Tibial artery (tissue), 4 donors: ENCODE measurements around the gene PARM1.

ENCODE experiments used
- DNase-seq, 2 donors: peaks; one replicate each; pipeline ENCODE4 v3.0.0-alpha.2; 2019
- H3K27ac ChIP-seq, 2 donors: fragments of 200-600 bp; sonication (generic) in 1 of 2; 1 replicate in 1 of 2; 2 replicates in 1 of 2; pipeline ENCODE4 v1.5.1; 2018 to 2019; ENCODE audit warnings: mild to moderate bottlenecking in 1 of 2
- H3K27me3 ChIP-seq, 2 donors: fragments of 200-600 bp; sonication (generic) in 1 of 2; one replicate each; pipeline versions ENCODE4 v1.5.1 to v1.6.0; 2016 to 2019
- H3K36me3 ChIP-seq, 3 donors: fragments of 200-600 bp; sonication (generic) in 2 of 3; one replicate each; pipeline ENCODE4 v1.5.1; 2016 to 2019; ENCODE audit warnings: mild to moderate bottlenecking in 2 of 3
- H3K4me1 ChIP-seq, 4 donors: fragments of 200-600 bp; sonication (generic) in 2 of 4; 1 replicate in 3 of 4; 2 replicates in 1 of 4; pipeline ENCODE4 v1.5.1; 2016 to 2019
- H3K4me3 ChIP-seq, 2 donors: fragments of 200-600 bp; sonication (generic) in 1 of 2; 1 replicate in 1 of 2; 2 replicates in 1 of 2; pipeline ENCODE4 v1.5.1; 2018 to 2019; ENCODE audit warnings: mild to moderate bottlenecking in 2 of 2
- H3K9me3 ChIP-seq, 3 donors: fragments of 200-600 bp; sonication (generic) in 1 of 3; one replicate each; pipeline ENCODE4 v1.5.1; 2016 to 2019
- CTCF ChIP-seq, 2 experiments: fragments of 200-600 bp in 1 of 2; fragments of 450-650 bp in 1 of 2; IDR thresholded peaks; one replicate each; pipeline ENCODE4 v1.5.1; 2017 to 2019; ENCODE audit warnings: antibody characterized with exemption in 2 of 2, mild to moderate bottlenecking in 1 of 2, moderate library complexity in 1 of 2
- intact Hi-C: fragments of 100-400 bp; cut with DNase I; formaldehyde crosslinking; loops from one replicate; pipeline ENCODE4 v1.15.0; 2023; ENCODE audit warnings: low total_unique reads

The PARM1 gene

GRCh38 chr4:74942251-74942917 lies 9.5 kb downstream of the PARM1 start:
- Histone ChIP-seq H3K27ac (peak overlapping the region; percentile 15 to 49), H3K4me1 (peaks cover 0 to 74% (median 5%) of the 10 kb centered on the region in 4 donors), H3K36me3 (no peaks in the 10 kb centered on the region), H3K4me3 (no peak overlapping the region), H3K9me3 (no peaks in the 10 kb centered on the region), H3K27me3 (no peaks in the 10 kb centered on the region)
- TF ChIP-seq CTCF (IDR thresholded peaks at IDR 0.05): no peak
- DNase-seq: no peak
- intact Hi-C loops: no loop called here

GRCh38 chr4:74942918-74943253 lies 10.0 kb downstream of the PARM1 start:
- intact Hi-C loops: no loop called here
- H3K4me3 ChIP-seq: no peak overlapping the region
- no peaks in the 10 kb centered on the region for H3K9me3 ChIP-seq
- H3K36me3 ChIP-seq: no peaks in the 10 kb centered on the region
- no peak for TF ChIP-seq CTCF (IDR thresholded peaks at IDR 0.05)
- H3K4me1 ChIP-seq: peaks cover 0 to 74% (median 5%) of the 10 kb centered on the region in 4 donors
- H3K27ac ChIP-seq: peak overlapping the region; percentile 15 to 49
- no peaks in the 10 kb centered on the region for H3K27me3 ChIP-seq
- no peak for DNase-seq

- intact Hi-C loops: no loop called here
- Histone ChIP-seq H3K27ac (peak overlapping the region in 1 of 2 donors; percentile 9), H3K36me3 (no peaks in the 10 kb centered on the region), H3K27me3 (no peaks in the 10 kb centered on the region), H3K4me3 (no peak overlapping the region), H3K9me3 (no peaks in the 10 kb centered on the region), H3K4me1 (peaks cover 0 to 64% (median 4%) of the 10 kb centered on the region in 4 donors)
- DNase-seq: no peak
- no peak for TF ChIP-seq CTCF (IDR thresholded peaks at IDR 0.05)
Measured at GRCh38 chr4:74944354-74944793, 11.5 kb downstream of the PARM1 start.

- peaks cover 0 to 57% (median 4%) of the 10 kb centered on the region in 4 donors for H3K4me1 ChIP-seq
- TF ChIP-seq CTCF (IDR thresholded peaks at IDR 0.05): no peak
- no peaks in the 10 kb centered on the region for H3K27me3 ChIP-seq
- H3K36me3 ChIP-seq: no peaks in the 10 kb centered on the region
- H3K4me3 ChIP-seq: no peak overlapping the region
- intact Hi-C loops: no loop called here
- no peaks in the 10 kb centered on the region for H3K9me3 ChIP-seq
- H3K27ac ChIP-seq: no peak overlapping the region
- no peak for DNase-seq
Measured at GRCh38 chr4:74946196-74946595, 13.3 kb downstream of the PARM1 start.

GRCh38 chr4:74947798-74948197 lies 14.9 kb downstream of the PARM1 start:
- Histone ChIP-seq H3K9me3 (no peaks in the 10 kb centered on the region), H3K27me3 (no peaks in the 10 kb centered on the region), H3K36me3 (no peaks in the 10 kb centered on the region), H3K27ac (no peak overlapping the region), H3K4me3 (no peak overlapping the region), H3K4me1 (peaks cover 0 to 42% (median 4%) of the 10 kb centered on the region in 4 donors)
- DNase-seq: no peak
- TF ChIP-seq CTCF (IDR thresholded peaks at IDR 0.05): no peak
- intact Hi-C loops: no loop called here
